ENCODE measurements around the gene LSM8.
"Not testable (repeated sequence)": the region's sequence is repeated elsewhere in the genome, so short reads cannot be mapped to it uniquely, and the experiment has no call there.

The LSM8 gene

GRCh38 chr7:118183786-118184564, at the start of gene LSM8:
Gene LSM8, plus strand, starts transcription at chr7:118184164. Its CDS starts 60 bp downstream, at chr7:118184224.
- peak; percentile 95 for DNase-seq (ENCODE audit: low read depth, low spot score)

GRCh38 chr7:118134420-118134819, 49.5 kb upstream of the LSM8 start:
- DNase-seq (ENCODE audit: low read depth, low spot score): not testable (repeated sequence)

- DNase-seq (ENCODE audit: low read depth, low spot score): no peak
These were observed 43.5 kb upstream of the LSM8 start for GRCh38 chr7:118140468-118140867.

- no peak for DNase-seq (ENCODE audit: low read depth, low spot score)
These were observed 42.0 kb upstream of the LSM8 start for GRCh38 chr7:118142012-118142411.

GRCh38 chr7:118148930-118149329, 35.0 kb upstream of the LSM8 start:
- no peak for DNase-seq (ENCODE audit: low read depth, low spot score)

- DNase-seq (ENCODE audit: low read depth, low spot score): no peak
These were observed 34.6 kb upstream of the LSM8 start for GRCh38 chr7:118149394-118149793.

- no peak for DNase-seq (ENCODE audit: low read depth, low spot score)
These were observed 32.3 kb upstream of the LSM8 start for GRCh38 chr7:118151671-118152070.

GRCh38 chr7:118152149-118152548, 31.8 kb upstream of the LSM8 start:
- peak; percentile 35 for DNase-seq (ENCODE audit: low read depth, low spot score)

GRCh38 chr7:118152654-118153053, 31.3 kb upstream of the LSM8 start:
- no peak for DNase-seq (ENCODE audit: low read depth, low spot score)

GRCh38 chr7:118153551-118154177, 30.3 kb upstream of the LSM8 start:
- DNase-seq (ENCODE audit: low read depth, low spot score): no peak

GRCh38 chr7:118158766-118159165, 25.2 kb upstream of the LSM8 start:
- peak; percentile 42 for DNase-seq (ENCODE audit: low read depth, low spot score)

GRCh38 chr7:118169146-118169545, 14.8 kb upstream of the LSM8 start:
- DNase-seq (ENCODE audit: low read depth, low spot score): no peak

- no peak for DNase-seq (ENCODE audit: low read depth, low spot score)
These were observed 8.2 kb upstream of the LSM8 start for GRCh38 chr7:118175740-118176139.

- DNase-seq (ENCODE audit: low read depth, low spot score): no peak
These were observed 4.8 kb upstream of the LSM8 start for GRCh38 chr7:118179191-118179590.

GRCh38 chr7:118182593-118183427, 1.2 kb upstream of the LSM8 start:
- DNase-seq (ENCODE audit: low read depth, low spot score): no peak

- no peak for DNase-seq (ENCODE audit: low read depth, low spot score)
These were observed 557 bp upstream of the LSM8 start for GRCh38 chr7:118183428-118183785.

- no peak for DNase-seq (ENCODE audit: low read depth, low spot score)
These were observed 589 bp downstream of the LSM8 start for GRCh38 chr7:118184565-118184940.

GRCh38 chr7:118185163-118185860, 1.3 kb downstream of the LSM8 start:
- DNase-seq (ENCODE audit: low read depth, low spot score): no peak

- DNase-seq (ENCODE audit: low read depth, low spot score): no peak
These were observed 2.5 kb downstream of the LSM8 start for GRCh38 chr7:118186501-118186900.

GRCh38 chr7:118194571-118194970, 10.6 kb downstream of the LSM8 start:
- DNase-seq (ENCODE audit: low read depth, low spot score): no peak

GRCh38 chr7:118195837-118196474, 12.0 kb downstream of the LSM8 start:
- DNase-seq (ENCODE audit: low read depth, low spot score): peak; percentile 9
